IMR-90 (cell line): ENCODE results near the gene SYT17. TPM values are rescaled to one million over a fixed set of nuclear protein-coding genes. Genes with fewer than 3 reads are reported as not detected.

Experiments used
- ATAC-seq: fragments of 200-7000 bp; cut with Tn5 transposase; 2 replicates; pipeline ENCODE4 v1.9.1; 2020; ENCODE audit warnings: low read depth, mild to moderate bottlenecking, moderate library complexity
- BruUV-seq: library from RNA; stranded (reverse); fragments of 400-500 nt; replicated peaks from 2 replicates; lab custom pipeline; 2021; lab: Mats Ljungman, UMichigan
- CTCF ChIA-PET: fragments of 300-600 bp; formaldehyde crosslinking; extraction: SDS; loops from one replicate; lab custom pipeline; 2021; ENCODE audit warnings: antibody characterized with exemption; lab: Yijun Ruan, JAX
- POLR2A ChIA-PET: fragments of 300-600 bp; sonication (Branson Sonifier 250); formaldehyde crosslinking; loops from one replicate; lab custom pipeline; 2022; ENCODE audit warnings: antibody characterized with exemption; ENCODE audit not compliant: unreplicated experiment; lab: Charles Lee
- DNase-seq: peaks from one replicate; pipeline ENCODE4 v3.0.0; 2013
- H2AFZ ChIP-seq: replicated peaks from 2 replicates; pipeline ENCODE3; 2013; ENCODE audit warnings: low read length, mild to moderate bottlenecking; ENCODE audit not compliant: poor library complexity
- H2AK5ac ChIP-seq: 2 replicates; pipeline ENCODE4 v1.6.1; 2013; ENCODE audit warnings: low read depth, low read length, inconsistent platforms
- H2AK9ac ChIP-seq: replicated peaks from 2 replicates; pipeline ENCODE3; 2013; ENCODE audit warnings: mild to moderate bottlenecking, low read depth, low read length, moderate library complexity; ENCODE audit not compliant: poor library complexity
- H2BK120ac ChIP-seq: 2 replicates; pipeline ENCODE4 v1.6.1; 2013; ENCODE audit warnings: low read depth, low read length, inconsistent platforms
- H2BK15ac ChIP-seq: 3 replicates; pipeline ENCODE4 v1.6.1; 2013; ENCODE audit warnings: low read depth, low read length, inconsistent platforms
- H2BK20ac ChIP-seq: 2 replicates; pipeline ENCODE4 v1.6.1; 2013; ENCODE audit warnings: low read depth, mild to moderate bottlenecking, inconsistent platforms, low read length, moderate library complexity
- H2BK5ac ChIP-seq: 2 replicates; pipeline ENCODE4 v1.6.1; 2013; ENCODE audit warnings: mild to moderate bottlenecking, low read depth, low read length, inconsistent platforms; ENCODE audit not compliant: poor library complexity, severe bottlenecking
- H3K14ac ChIP-seq: replicated peaks from 2 replicates; pipeline ENCODE4 v1.6.1; 2013; ENCODE audit warnings: low read depth, low read length, inconsistent platforms
- H3K18ac ChIP-seq: 2 replicates; pipeline ENCODE4 v1.6.1; 2013; ENCODE audit warnings: low read depth, low read length, control low read depth
- H3K23ac ChIP-seq: 2 replicates; pipeline ENCODE4 v1.6.1; 2013; ENCODE audit warnings: low read depth, low read length, inconsistent platforms
- H3K27ac ChIP-seq: 2 replicates; pipeline ENCODE4 v1.5.1; 2013; ENCODE audit warnings: mild to moderate bottlenecking, control low read depth, low read length; ENCODE audit not compliant: insufficient read depth
- H3K27me3 ChIP-seq: 2 replicates; pipeline ENCODE4 v1.6.1; 2013; ENCODE audit warnings: low read length; ENCODE audit not compliant: control insufficient read depth, insufficient read depth
- H3K36me3 ChIP-seq: 2 replicates; pipeline ENCODE4 v1.6.1; 2013; ENCODE audit warnings: low read length, mixed read lengths; ENCODE audit not compliant: control insufficient read depth, insufficient read depth
- H3K4ac ChIP-seq: 2 replicates; pipeline ENCODE4 v1.6.1; 2013; ENCODE audit warnings: low read depth, low read length, inconsistent platforms
- H3K4me1 ChIP-seq: 2 replicates; pipeline ENCODE4 v1.6.1; 2013; ENCODE audit warnings: low read length, mixed read lengths; ENCODE audit not compliant: control insufficient read depth, insufficient read depth
- H3K4me2 ChIP-seq: 2 replicates; pipeline ENCODE4 v1.6.1; 2013; ENCODE audit warnings: low read depth, mild to moderate bottlenecking, control low read depth, low read length, moderate library complexity
- H3K4me3 ChIP-seq: 2 replicates; pipeline ENCODE4 v1.5.1; 2013; ENCODE audit warnings: low read depth, mild to moderate bottlenecking, control low read depth, low read length, moderate library complexity; ENCODE audit not compliant: insufficient read depth
- H3K56ac ChIP-seq: 2 replicates; pipeline ENCODE4 v1.6.1; 2013; ENCODE audit warnings: low read length, inconsistent platforms; ENCODE audit not compliant: insufficient read depth; ENCODE audit errors: extremely low read depth
- H3K79me1 ChIP-seq, 2 experiments: 2 replicates each; pipeline ENCODE4 v1.6.1; 2013; ENCODE audit warnings: low read length in 2 of 2, inconsistent platforms in 1 of 2, low read depth in 1 of 2
- H3K9ac ChIP-seq: 2 replicates; pipeline ENCODE4 v1.6.1; 2013; ENCODE audit warnings: low read depth, low read length, control low read depth
- H3K9me1 ChIP-seq: 2 replicates; pipeline ENCODE4 v1.6.1; 2013; ENCODE audit warnings: low read length, inconsistent platforms; ENCODE audit not compliant: insufficient read depth
- H3K9me3 ChIP-seq: 2 replicates; pipeline ENCODE4 v1.6.1; 2013; ENCODE audit warnings: low read length; ENCODE audit not compliant: control insufficient read depth, insufficient read depth
- H4K20me1 ChIP-seq: 2 replicates; pipeline ENCODE4 v1.6.1; 2013; ENCODE audit warnings: low read length, inconsistent platforms; ENCODE audit not compliant: insufficient read depth
- H4K5ac ChIP-seq: 2 replicates; pipeline ENCODE4 v1.6.1; 2013; ENCODE audit warnings: mild to moderate bottlenecking, low read depth, low read length, control low read depth
- H4K8ac ChIP-seq, 2 experiments: 2 replicates each; pipeline ENCODE4 v1.6.1; 2013; ENCODE audit warnings: low read depth in 2 of 2, low read length in 2 of 2, control low read depth in 1 of 2, inconsistent platforms in 1 of 2
- H4K91ac ChIP-seq: 2 replicates; pipeline ENCODE4 v1.6.1; 2013; ENCODE audit warnings: low read depth, low read length, inconsistent platforms; ENCODE audit not compliant: insufficient read depth
- BHLHE40 ChIP-seq: fragments of 150-350 bp; IDR thresholded peaks from 2 replicates; pipeline ENCODE4 v1.6.1; 2016; ENCODE audit warnings: mild to moderate bottlenecking, low read depth, low read length
- CEBPB ChIP-seq: IDR thresholded peaks from 2 replicates; pipeline ENCODE4 v1.6.1; 2012; ENCODE audit warnings: low read depth, low read length, improper control_type of control experiment
- CHD1 ChIP-seq: IDR thresholded peaks from 2 replicates; pipeline ENCODE4 v1.6.1; 2012; ENCODE audit warnings: low read depth, low read length, improper control_type of control experiment
- CTCF ChIP-seq: conservative IDR thresholded peaks from 2 replicates; pipeline ENCODE4 v1.5.1; 2012; ENCODE audit warnings: mild to moderate bottlenecking, low read depth, low read length, improper control_type of control experiment
- MAFK ChIP-seq: IDR thresholded peaks from 2 replicates; pipeline ENCODE4 v1.6.1; 2012; ENCODE audit warnings: low read depth, low read length, improper control_type of control experiment
- MXI1 ChIP-seq: IDR thresholded peaks from 2 replicates; pipeline ENCODE4 v1.6.1; 2012; ENCODE audit warnings: low read depth, mild to moderate bottlenecking, low read length, moderate library complexity, borderline replicate concordance
- NFE2L2 ChIP-seq: fragments of 150-350 bp; IDR thresholded peaks from 2 replicates; pipeline ENCODE4 v1.6.1; 2016; ENCODE audit warnings: low read depth, mild to moderate bottlenecking, low read length
- POLR2A ChIP-seq: IDR thresholded peaks from 2 replicates; pipeline ENCODE4 v1.6.1; 2012; ENCODE audit warnings: mild to moderate bottlenecking, low read depth, low read length
- RAD21 ChIP-seq: IDR thresholded peaks from 2 replicates; pipeline ENCODE4 v1.6.1; 2012; ENCODE audit warnings: low read length, improper control_type of control experiment
- RCOR1 ChIP-seq: IDR thresholded peaks from 2 replicates; pipeline ENCODE4 v1.6.1; 2012; ENCODE audit warnings: mild to moderate bottlenecking, low read length, improper control_type of control experiment; ENCODE audit not compliant: insufficient replicate concordance
- RFX5 ChIP-seq: IDR thresholded peaks from 2 replicates; pipeline ENCODE4 v1.8.0; 2012; ENCODE audit warnings: low read depth, mild to moderate bottlenecking, low read length, moderate library complexity
- SMC3 ChIP-seq: fragments of 150-350 bp; IDR thresholded peaks from 2 replicates; pipeline ENCODE4 v1.6.1; 2016; ENCODE audit warnings: low read depth, mild to moderate bottlenecking, antibody characterized with exemption, low read length, moderate library complexity
- WGBS, 2 experiments: methylation state at CpG; one replicate each; pipeline versions ENCODE4 v1.1.5 to v1.1.7; 2013; ENCODE audit warnings: missing lambda C conversion rate in 2 of 2; ENCODE audit not compliant: insufficient read length in 1 of 2; ENCODE audit errors: extremely low coverage in 2 of 2; 5-methylcytosine and 5-hydroxymethylcytosine counted together
- dilution Hi-C: fragments of 300-500 bp; cut with HindIII; formaldehyde crosslinking; loops from one replicate; pipeline ENCODE4 v1.14.3; 2018; ENCODE audit warnings: low sequenced_read_pairs; ENCODE audit not compliant: unreplicated experiment
- in situ Hi-C: fragments of 300-500 bp; cut with MboI; formaldehyde crosslinking; loops from 3 replicates; pipeline ENCODE4 v1.14.3; 2019; ENCODE audit warnings: low sequenced_read_pairs, inconsistent platforms, mixed read lengths
- intact Hi-C: fragments of 100-400 bp; cut with micrococcal nuclease; formaldehyde crosslinking; loops from 2 replicates; pipeline ENCODE4 v1.10.0; 2022
- polyA plus RNA-seq, 3 experiments: library from polyadenylated mRNA; depleted of rRNA; stranded (reverse); fragments of >200 nt; gene quantifications; 2 replicates each; pipeline ENCODE4 v1.2.3, GENCODE V29; 2012; ENCODE audit warnings: low replicate concordance in 1 of 3
- total RNA-seq: library from RNA; depleted of rRNA; stranded (reverse); fragments of >200 nt; gene quantifications from 2 replicates; pipeline ENCODE4 v1.2.3, GENCODE V29; 2012
- TF ChIP-seq, protein P1 (sequence below): fragments of 150-350 bp; IDR thresholded peaks from 2 replicates; pipeline ENCODE4 v1.6.1; 2016; ENCODE audit warnings: low read depth, mild to moderate bottlenecking, low read length, moderate library complexity, borderline replicate concordance
- TF ChIP-seq, protein P2 (sequence below): fragments of 150-350 bp; IDR thresholded peaks from 2 replicates; pipeline ENCODE4 v1.6.1; 2017; ENCODE audit warnings: mild to moderate bottlenecking, antibody characterized with exemption, low read length, low read depth

Gene SYT17
- total and polyA plus RNA-seq, 2 of the 4 experiments (the other 2 are of a cell fraction): not detected

GRCh38 chr16:19147126-19147525 lies 20.9 kb upstream of the SYT17 start:
- TF ChIP-seq MAFK (no peak), CEBPB (no peak), BHLHE40 (no peak), NFE2L2 (no peak), RCOR1 (no peak), SMC3 (no peak), CTCF (no peak), POLR2A (no peak), MXI1 (no peak), RFX5 (no peak), RAD21 (no peak), CHD1 (no peak)
- TF ChIP-seq, protein P1, sequence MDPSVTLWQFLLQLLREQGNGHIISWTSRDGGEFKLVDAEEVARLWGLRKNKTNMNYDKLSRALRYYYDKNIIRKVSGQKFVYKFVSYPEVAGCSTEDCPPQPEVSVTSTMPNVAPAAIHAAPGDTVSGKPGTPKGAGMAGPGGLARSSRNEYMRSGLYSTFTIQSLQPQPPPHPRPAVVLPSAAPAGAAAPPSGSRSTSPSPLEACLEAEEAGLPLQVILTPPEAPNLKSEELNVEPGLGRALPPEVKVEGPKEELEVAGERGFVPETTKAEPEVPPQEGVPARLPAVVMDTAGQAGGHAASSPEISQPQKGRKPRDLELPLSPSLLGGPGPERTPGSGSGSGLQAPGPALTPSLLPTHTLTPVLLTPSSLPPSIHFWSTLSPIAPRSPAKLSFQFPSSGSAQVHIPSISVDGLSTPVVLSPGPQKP: no peak
- TF ChIP-seq, protein P2, sequence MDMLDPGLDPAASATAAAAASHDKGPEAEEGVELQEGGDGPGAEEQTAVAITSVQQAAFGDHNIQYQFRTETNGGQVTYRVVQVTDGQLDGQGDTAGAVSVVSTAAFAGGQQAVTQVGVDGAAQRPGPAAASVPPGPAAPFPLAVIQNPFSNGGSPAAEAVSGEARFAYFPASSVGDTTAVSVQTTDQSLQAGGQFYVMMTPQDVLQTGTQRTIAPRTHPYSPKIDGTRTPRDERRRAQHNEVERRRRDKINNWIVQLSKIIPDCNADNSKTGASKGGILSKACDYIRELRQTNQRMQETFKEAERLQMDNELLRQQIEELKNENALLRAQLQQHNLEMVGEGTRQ: no peak
- dilution Hi-C loops (no loop called here), intact Hi-C loops (no loop called here), in situ Hi-C loops (no loop called here)
- H3K9me1 ChIP-seq: no peaks in the 10 kb centered on the region
- no peak overlapping the region for H3K4ac ChIP-seq
- H3K4me3 ChIP-seq: no peak overlapping the region
- H3K27ac ChIP-seq: no peak overlapping the region
- no peak overlapping the region for H3K14ac ChIP-seq
- no peaks in the 10 kb centered on the region for H3K4me1 ChIP-seq
- no peaks in the 10 kb centered on the region; a peak in 1 of 4 replicates for H3K79me1 ChIP-seq
- ChIA-PET CTCF (no interaction called here), POLR2A (interaction anchor here (0.7 kb wide), 1 partner anchor 345 kb away, joined by 3 read pairs; no protein-coding TSS in a partner anchor)
- no peak overlapping the region for H3K56ac ChIP-seq
- H2AK9ac ChIP-seq: no peak overlapping the region
- no TSS peak for BruUV-seq
- no peaks in the 10 kb centered on the region for H3K36me3 ChIP-seq
- no peak overlapping the region for H3K23ac ChIP-seq
- no peak overlapping the region for H2AFZ ChIP-seq
- no peak overlapping the region for H4K8ac ChIP-seq
- peaks cover 4% of the 10 kb centered on the region for H3K9me3 ChIP-seq
- H4K91ac ChIP-seq: no peak overlapping the region
- peaks cover 21% of the 10 kb centered on the region for H3K27me3 ChIP-seq
- H3K18ac ChIP-seq: no peak overlapping the region
- WGBS, 2 experiments: 30% methylated on average over 2 of the region's 4 CpGs; no CpG with 5 or more reads in 1 of the 2 experiments
- no peak for DNase-seq
- H2BK20ac ChIP-seq: no peak overlapping the region
- H4K20me1 ChIP-seq: no peaks in the 10 kb centered on the region
- no peak overlapping the region for H2BK15ac ChIP-seq
- ATAC-seq: no peak
- no peak overlapping the region for H3K9ac ChIP-seq
- H2BK120ac ChIP-seq: no peak overlapping the region
- H2BK5ac ChIP-seq: no peak overlapping the region
- H3K4me2 ChIP-seq: no peak overlapping the region
- H2AK5ac ChIP-seq: no peak overlapping the region
- no peak overlapping the region for H4K5ac ChIP-seq
